HepG2 (cell line): ENCODE measurements around the gene CPE. TPM values are rescaled to one million over a fixed set of nuclear protein-coding genes. Genes with fewer than 3 reads are reported as not detected.

Experiments
- ATAC-seq: fragments of 200-7000 bp; cut with Tn5 transposase; 3 replicates; pipeline ENCODE4 v1.9.1; 2020; ENCODE audit warnings: mild to moderate bottlenecking, moderate library complexity
- BruUV-seq: library from RNA; stranded (reverse); fragments of 400-500 nt; replicated peaks from 2 replicates; lab custom pipeline; 2021; lab: Mats Ljungman, UMichigan
- CTCF ChIA-PET: fragments of 300-600 bp; formaldehyde crosslinking; extraction: SDS; loops from one replicate; lab custom pipeline; 2021; ENCODE audit warnings: low total read pairs, inconsistent platforms, low intra/inter-chr PET ratio; lab: Yijun Ruan, JAX
- POLR2A ChIA-PET: fragments of 350-600 bp; sonication (Branson Sonifier 250); formaldehyde crosslinking; loops from one replicate; lab custom pipeline; 2020; ENCODE audit warnings: antibody characterized with exemption, inconsistent platforms; lab: Yijun Ruan, JAX
- DNase-seq: peaks from one replicate; pipeline ENCODE4 v3.0.0-alpha.2; 2015; ENCODE audit warnings: low spot score
- FAIRE-seq: peaks from 3 replicates; lab custom pipeline; 2011; peaks lifted over from hg19 to GRCh38; lab: Jason Lieb, UNC
- H2AFZ ChIP-seq: one replicate; pipeline ENCODE4 v1.6.1; 2011; ENCODE audit warnings: low read length, inconsistent platforms
- H3K27ac ChIP-seq: fragments of 300-600 bp; 3 replicates; pipeline ENCODE4 v1.8.0; 2011; ENCODE audit warnings: mixed run types, mild to moderate bottlenecking, mixed read lengths, low read length, inconsistent platforms; ENCODE audit not compliant: insufficient read depth; ENCODE audit errors: extremely low read length
- H3K27me3 ChIP-seq, 2 experiments: fragments of 200-600 bp in 1 of 2; 2 replicates in 1 of 2; 3 replicates in 1 of 2; pipeline versions ENCODE4 v1.6.0 to v1.8.0; 2011; ENCODE audit warnings: low read length in 2 of 2, mild to moderate bottlenecking in 2 of 2, moderate library complexity in 2 of 2, inconsistent platforms in 1 of 2; ENCODE audit not compliant: insufficient read depth in 2 of 2, control insufficient read depth in 1 of 2
- H3K36me3 ChIP-seq, 2 experiments: fragments of 200-600 bp in 1 of 2; replicated peaks in 1 of 2; 2 replicates in 1 of 2; 3 replicates in 1 of 2; pipeline versions ENCODE4 v1.5.1 to v1.8.0; 2011; ENCODE audit warnings: low read length in 2 of 2, inconsistent platforms in 1 of 2; ENCODE audit not compliant: insufficient read depth in 2 of 2, control insufficient read depth in 1 of 2
- H3K4me1 ChIP-seq: 2 replicates; pipeline ENCODE4 v1.5.1; 2012; ENCODE audit warnings: low read length, inconsistent platforms; ENCODE audit not compliant: insufficient read depth
- H3K4me2 ChIP-seq: 2 replicates; pipeline ENCODE4 v1.6.0; 2011; ENCODE audit warnings: low read depth, low read length, inconsistent platforms
- H3K4me3 ChIP-seq, 3 experiments: fragments of 200-600 bp in 1 of 3; sonication (generic), shearing (Covaris generic) in 1 of 3; replicated peaks in 1 of 3; 2 replicates each; pipeline ENCODE4 v1.5.1; 2011 to 2016; ENCODE audit warnings: low read length in 3 of 3, inconsistent platforms in 2 of 3, low read depth in 2 of 3, mild to moderate bottlenecking in 2 of 3, control low read depth in 1 of 3, mixed read lengths in 1 of 3; ENCODE audit not compliant: insufficient read depth in 1 of 3
- H3K79me2 ChIP-seq: one replicate; pipeline ENCODE4 v1.6.1; 2011; ENCODE audit warnings: low read length, inconsistent platforms; ENCODE audit not compliant: insufficient read depth
- H3K9ac ChIP-seq: 2 replicates; pipeline ENCODE4 v1.6.0; 2011; ENCODE audit warnings: mild to moderate bottlenecking, low read depth, low read length, inconsistent platforms; ENCODE audit not compliant: insufficient read depth
- H3K9me3 ChIP-seq: 2 replicates; pipeline ENCODE4 v1.5.1; 2012; ENCODE audit warnings: mild to moderate bottlenecking, low read length
- H4K20me1 ChIP-seq: 2 replicates; pipeline ENCODE4 v1.6.0; 2011; ENCODE audit warnings: inconsistent platforms, mild to moderate bottlenecking, low read length, moderate library complexity; ENCODE audit not compliant: insufficient read depth
- ATF7 ChIP-seq, 2 experiments: fragments of 450-650 bp in 1 of 2; sonication (generic) in 1 of 2; formaldehyde crosslinking in 1 of 2; IDR thresholded peaks; 2 replicates each; pipeline versions ENCODE4 v1.4.0 to v1.6.1; 2016 to 2020; ENCODE audit warnings: antibody characterized with exemption in 1 of 2, mild to moderate bottlenecking in 1 of 2, missing genetic modification reagents in 1 of 2
- ATRX ChIP-seq: sonication (generic); formaldehyde crosslinking; IDR thresholded peaks from 2 replicates; pipeline ENCODE4 v1.4.0; 2020; ENCODE audit warnings: missing genetic modification reagents, borderline replicate concordance
- DMAP1 ChIP-seq: IDR thresholded peaks from 2 replicates; pipeline ENCODE4 v1.6.1; 2016
- FOSL2 ChIP-seq: sonication (generic); formaldehyde crosslinking; IDR thresholded peaks from 2 replicates; pipeline ENCODE4 v1.4.0; 2020; ENCODE audit warnings: missing genetic modification reagents
- GTF3A ChIP-seq: sonication (generic); formaldehyde crosslinking; conservative IDR thresholded peaks from 2 replicates; pipeline ENCODE4 v1.4.0; 2020; ENCODE audit warnings: mild to moderate bottlenecking, missing genetic modification reagents
- HNRNPL ChIP-seq: fragments of 200-400 bp; formaldehyde crosslinking; IDR thresholded peaks from 2 replicates; pipeline ENCODE4 v1.6.1; 2017; ENCODE audit warnings: mild to moderate bottlenecking, low read depth, low read length
- IRF2 ChIP-seq: IDR thresholded peaks from 2 replicates; pipeline ENCODE4 v1.6.1; 2018; ENCODE audit warnings: missing genetic modification reagents, missing compliant biosample characterization
- MAFK ChIP-seq, 2 experiments: IDR thresholded peaks in 1 of 2; conservative IDR thresholded peaks in 1 of 2; 2 replicates each; pipeline ENCODE4 v1.6.1; 2011; ENCODE audit warnings: improper control_type of control experiment in 2 of 2, low read length in 2 of 2
- PCBP1 ChIP-seq: fragments of 200-400 bp; formaldehyde crosslinking; IDR thresholded peaks from 2 replicates; pipeline ENCODE4 v1.6.1; 2017; ENCODE audit warnings: mild to moderate bottlenecking, low read depth, low read length, borderline replicate concordance
- PTBP1 ChIP-seq: fragments of 200-400 bp; formaldehyde crosslinking; IDR thresholded peaks from 2 replicates; pipeline ENCODE4 v1.6.1; 2018; ENCODE audit warnings: low read length, low read depth; ENCODE audit not compliant: poor library complexity, severe bottlenecking
- SIX1 ChIP-seq: sonication (generic); formaldehyde crosslinking; IDR thresholded peaks from 2 replicates; pipeline ENCODE4 v1.4.0; 2020; ENCODE audit warnings: missing genetic modification reagents, borderline replicate concordance
- SMAD9 ChIP-seq: sonication (generic); formaldehyde crosslinking; IDR thresholded peaks from 2 replicates; pipeline ENCODE4 v1.5.1; 2020; ENCODE audit warnings: mild to moderate bottlenecking, missing genetic modification reagents
- TCF12 ChIP-seq, 2 experiments: fragments of 450-650 bp in 1 of 2; sonication (generic) in 1 of 2; formaldehyde crosslinking in 1 of 2; IDR thresholded peaks; 2 replicates each; pipeline versions ENCODE4 v1.6.1 to v1.8.0; 2017 to 2022; ENCODE audit warnings: antibody characterized with exemption in 1 of 2, mild to moderate bottlenecking in 1 of 2, missing genetic modification reagents in 1 of 2, moderate library complexity in 1 of 2
- ZBTB25 ChIP-seq: IDR thresholded peaks from 2 replicates; pipeline ENCODE4 v1.6.1; 2018; ENCODE audit warnings: missing genetic modification reagents
- ZNF20 ChIP-seq: sonication (generic); formaldehyde crosslinking; IDR thresholded peaks from 2 replicates; pipeline ENCODE4 v1.4.0; 2020; ENCODE audit warnings: mild to moderate bottlenecking, moderate library complexity, missing genetic modification reagents
- ZNF530 ChIP-seq: sonication (generic); formaldehyde crosslinking; IDR thresholded peaks from 2 replicates; pipeline ENCODE4 v1.5.0; 2020; ENCODE audit warnings: low read depth, mild to moderate bottlenecking, missing genetic modification reagents
- ZNF746 ChIP-seq: sonication (generic); formaldehyde crosslinking; IDR thresholded peaks from 2 replicates; pipeline ENCODE4 v1.8.0; 2022; ENCODE audit warnings: mild to moderate bottlenecking, missing genetic modification reagents
- ZNF775 ChIP-seq: sonication (generic); formaldehyde crosslinking; IDR thresholded peaks from 2 replicates; pipeline ENCODE4 v1.4.0; 2020; ENCODE audit warnings: missing genetic modification reagents, mild to moderate bottlenecking, moderate library complexity, borderline replicate concordance
- WGBS: methylation state at CpG from one replicate; pipeline ENCODE4 v1.1.6; 2017; ENCODE audit warnings: low lambda C conversion rate; 5-methylcytosine and 5-hydroxymethylcytosine counted together
- in situ Hi-C: cut with HindIII; loops from 2 replicates; pipeline ENCODE4 v1.10.0; 2017; ENCODE audit warnings: low pct_unique_long_range_greater_than_20kb; ENCODE audit not compliant: extremely low pct_ligation_motif_present
- intact Hi-C: fragments of 100-400 bp; cut with micrococcal nuclease; formaldehyde crosslinking; loops from one replicate; pipeline ENCODE4 v1.10.0; 2022; ENCODE audit not compliant: unreplicated experiment
- polyA plus RNA-seq, 8 experiments: library from polyadenylated mRNA; depleted of rRNA in 3 of 8; stranded (reverse) in 7 of 8; unstranded in 1 of 8; fragments of >200 nt; fragmentation: Illumina TruSeq in 4 of 8; extraction: Trizol in 4 of 8; gene quantifications; 2 replicates each; pipeline versions ENCODE4 v1.2.1 to v1.2.3, GENCODE V29; 2011 to 2016; ENCODE audit warnings: low read depth in 4 of 8, missing spikeins in 1 of 8, mixed read lengths in 1 of 8; ENCODE audit not compliant: insufficient read depth in 1 of 8
- total RNA-seq, 5 experiments: library from RNA; depleted of rRNA; stranded (reverse); fragments of >200 nt; fragmentation: Illumina TruSeq; extraction: Trizol; gene quantifications; 2 replicates each; pipeline ENCODE4 v1.2.3, GENCODE V29; 2016; ENCODE audit warnings: low read depth in 1 of 5

CPE gene
- total and polyA plus RNA-seq, 2 of the 13 experiments (the other 11 are each of a cell fraction or from before 2014, with no cell fraction given) = 268 to 852 TPM

DNA sequence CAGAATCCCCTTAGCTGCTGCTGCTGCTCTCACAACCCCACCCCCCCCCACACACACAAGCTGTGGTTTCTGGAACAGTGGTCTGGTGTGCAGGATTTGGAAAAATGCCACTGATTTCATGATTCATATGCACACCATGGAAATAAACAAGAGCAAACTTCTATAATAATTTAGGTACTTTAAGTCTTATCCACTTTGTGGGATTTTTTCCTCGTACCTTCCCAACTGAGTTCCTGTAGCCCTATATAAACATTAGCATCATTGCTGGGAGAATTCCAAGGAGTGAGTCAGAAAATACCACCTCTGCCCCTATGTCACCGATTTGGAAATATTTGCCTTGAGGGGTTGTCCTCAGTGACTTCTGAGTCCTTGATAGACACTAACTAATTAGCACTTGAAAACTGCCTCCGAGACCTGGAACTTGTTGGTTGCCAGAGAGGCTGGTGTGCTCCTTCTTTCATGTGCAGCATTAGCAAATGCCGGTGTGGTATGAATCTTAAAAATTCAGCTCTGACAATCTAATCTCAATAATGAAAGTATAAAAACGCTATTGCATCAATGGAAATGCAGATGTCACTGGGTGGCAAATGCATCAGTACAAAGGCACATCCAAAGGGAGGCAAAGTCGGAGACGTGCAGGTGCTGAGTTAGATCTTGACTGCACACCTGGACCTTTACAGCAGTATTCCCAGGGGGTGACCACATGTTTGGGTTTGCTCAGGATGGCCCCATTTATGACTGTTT, 61.8 kb downstream of the CPE start:
- Histone ChIP-seq H3K27ac (no peak overlapping the region), H3K9ac (no peak overlapping the region), H3K4me1 (peaks cover 6% of the 10 kb centered on the region; the same call in 1 of the 2 replicates), H3K4me2 (no peak overlapping the region), H3K36me3 (0 out of 5 replicates have a peak, but pooled peaks cover 0 to 2% of the 10 kb centered on the region in 2 experiments), H3K4me3 (no peak overlapping the region), H3K9me3 (no peaks in the 10 kb centered on the region), H3K27me3 (no peaks in the 10 kb centered on the region), H4K20me1 (no peaks in the 10 kb centered on the region), H3K79me2 (peaks cover 4% of the 10 kb centered on the region), H2AFZ (no peak overlapping the region)
- FAIRE-seq (no peak), ATAC-seq (no peak), DNase-seq (peak; percentile 23)
- TF ChIP-seq ZBTB25 (CRISPR knock-in tag) = no peak
- TF ChIP-seq FOSL2 (CRISPR knock-in tag) = 0 out of 2 replicates have a peak, but pooled peaks have one; percentile 14
- no peak for TF ChIP-seq ZNF775 (CRISPR knock-in tag)
- CTCF ChIA-PET = no interaction called here
- intact Hi-C loops (no loop called here), in situ Hi-C loops (no loop called here)
- POLR2A ChIA-PET = no interaction called here
- BruUV-seq = no TSS peak
- WGBS = 82% methylated on average over 7 of the region's 7 CpGs

GRCh38 chr4:165443276-165443675, 64.5 kb downstream of the CPE start:
- CTCF ChIA-PET = no interaction called here
- no peaks in the 10 kb centered on the region; a peak in 1 of 5 replicates for H3K36me3 ChIP-seq
- peaks cover 6% of the 10 kb centered on the region; the same call in 1 of the 2 replicates for H3K4me1 ChIP-seq
- H2AFZ ChIP-seq = no peak overlapping the region
- no peak overlapping the region for H3K4me3 ChIP-seq
- no peak overlapping the region for H3K27ac ChIP-seq
- 100% methylated on average over 1 of the region's 1 CpG for WGBS
- in situ Hi-C loops = no loop called here
- DNase-seq (peak; percentile 21), FAIRE-seq (no peak), ATAC-seq (no peak)
- POLR2A ChIA-PET = no interaction called here
- H3K9me3 ChIP-seq = no peaks in the 10 kb centered on the region
- no peaks in the 10 kb centered on the region for H4K20me1 ChIP-seq
- H3K4me2 ChIP-seq = no peak overlapping the region
- H3K9ac ChIP-seq = no peak overlapping the region
- no peaks in the 10 kb centered on the region for H3K27me3 ChIP-seq
- intact Hi-C loops = no loop called here
- BruUV-seq = no TSS peak
- peaks cover 5% of the 10 kb centered on the region for H3K79me2 ChIP-seq
- TF ChIP-seq PTBP1 = no peak
- no peak for TF ChIP-seq SMAD9 (CRISPR knock-in tag)
- TF ChIP-seq PCBP1 = no peak
- TF ChIP-seq ATF7 (IDR thresholded peaks at IDR 0.05) = no peak
- no peak for TF ChIP-seq ATF7 (CRISPR knock-in tag; IDR thresholded peaks at IDR 0.05)
- no peak for TF ChIP-seq ATRX (CRISPR knock-in tag)
- TF ChIP-seq ZNF746 (CRISPR knock-in tag) = no peak
- no peak for TF ChIP-seq ZNF20 (CRISPR knock-in tag)
- TF ChIP-seq TCF12 (IDR thresholded peaks at IDR 0.05) = no peak
- no peak for TF ChIP-seq TCF12 (CRISPR knock-in tag; IDR thresholded peaks at IDR 0.05)
- TF ChIP-seq SIX1 (CRISPR knock-in tag) = no peak
- no peak for TF ChIP-seq ZNF530 (CRISPR knock-in tag)
- no peak for TF ChIP-seq GTF3A (CRISPR knock-in tag)
- TF ChIP-seq MAFK (conservative IDR thresholded peaks at IDR 0.05 in 1 of 2, IDR thresholded peaks at IDR 0.05 in 1 of 2; ENCODE audit: low read length in 2 of 2) = no peak
- TF ChIP-seq HNRNPL = no peak
- no peak for TF ChIP-seq DMAP1 (CRISPR knock-in tag)
- no peak for TF ChIP-seq IRF2 (CRISPR knock-in tag)
